Sigmoid colon (tissue), 4 donors: ENCODE measurements around the gene TANK.

ENCODE experiments used
- CTCF ChIP-seq, 4 experiments: fragments of 450-650 bp in 3 of 4; fragments of 200-600 bp in 1 of 4; IDR thresholded peaks; one replicate each; pipeline ENCODE4 v1.5.1; 2016 to 2019; ENCODE audit warnings: antibody characterized with exemption in 4 of 4, mild to moderate bottlenecking in 3 of 4, moderate library complexity in 2 of 4
- POLR2AphosphoS5 ChIP-seq, 4 donors: sonication (generic); formaldehyde crosslinking; IDR thresholded peaks; one replicate each; pipeline ENCODE4 v1.6.1; 2017; ENCODE audit warnings: antibody characterized with exemption in 4 of 4

DNA sequence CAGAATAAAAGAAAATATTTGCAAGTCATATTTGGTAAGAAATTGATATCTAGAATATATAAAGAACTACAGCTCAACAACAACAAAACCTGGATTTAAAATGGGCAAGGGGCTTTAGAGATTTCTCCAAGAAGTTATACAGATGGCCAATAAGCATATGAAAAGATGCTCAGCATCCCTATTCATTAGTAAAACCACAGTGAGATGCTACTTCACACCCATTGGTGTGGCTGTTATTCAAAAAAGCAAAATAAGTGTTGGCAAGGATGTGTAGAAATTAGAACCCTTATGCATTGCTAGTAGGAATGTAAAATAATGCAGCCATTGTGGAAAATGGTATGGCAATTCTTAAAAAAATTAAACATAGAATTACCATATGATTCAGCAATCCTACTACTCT is 29.8 kb downstream of the TANK start:
- no peak for TF ChIP-seq CTCF (IDR thresholded peaks at IDR 0.05)
- no peak for TF ChIP-seq POLR2AphosphoS5 (IDR thresholded peaks at IDR 0.05)
